Stimulated activated CD4-positive, alpha-beta T cell treated with anti-CD3 and anti-CD28 coated beads, TNF-alpha, amount 100 ng/mL, for 48 hours (primary cell): Measurements from ENCODE around the gene ZBTB17.
A peak's percentile ranks its signal among the peaks of the same experiment; 100 is the strongest.
"Not testable (repeated sequence)": the region's sequence is repeated elsewhere in the genome, so short reads cannot be mapped to it uniquely, and the experiment has no call there.

Experiments
- DNase-seq, 3 donors: peaks; one replicate each; pipeline ENCODE4 v3.0.0-alpha.2; 2020; ENCODE audit warnings: low read depth in 3 of 3

ZBTB17 gene

GRCh38 chr1:15975805-15976680 lies at the start of gene ZBTB17:
ZBTB17 (minus strand) TSS chr1:15976101; CDS start chr1:15948495, 27,606 bp downstream.
- DNase-seq: peak; percentile 92 to 95 (median 93)

- no peak for DNase-seq
These were observed 47.3 kb upstream of the ZBTB17 start for GRCh38 chr1:16023050-16023653.

- no peak for DNase-seq
These were observed 46.5 kb upstream of the ZBTB17 start for GRCh38 chr1:16022393-16022792.

GRCh38 chr1:16021681-16022080 lies 45.8 kb upstream of the ZBTB17 start, which contains the start of gene CLCNKA:
CLCNKA (plus strand) TSS chr1:16022036; CDS start chr1:16022620, 584 bp downstream.
- DNase-seq: no peak

- DNase-seq: not testable (repeated sequence)
These were observed 45.0 kb upstream of the ZBTB17 start for GRCh38 chr1:16020878-16021277.

- DNase-seq: no peak
These were observed 44.4 kb upstream of the ZBTB17 start for GRCh38 chr1:16020325-16020724.

- DNase-seq: no peak
These were observed 43.9 kb upstream of the ZBTB17 start for GRCh38 chr1:16019644-16020277.

GRCh38 chr1:16018749-16019643 lies 43.1 kb upstream of the ZBTB17 start:
- no peak for DNase-seq

GRCh38 chr1:16018308-16018707 lies 42.4 kb upstream of the ZBTB17 start:
- no peak for DNase-seq

- no peak for DNase-seq
These were observed 41.8 kb upstream of the ZBTB17 start, which contains the start of gene HSPB7 for GRCh38 chr1:16017461-16018303. HSPB7 (minus strand) TSS chr1:16018043; CDS start chr1:16017963, 80 bp downstream.

- DNase-seq: no peak
These were observed 41.2 kb upstream of the ZBTB17 start for GRCh38 chr1:16017076-16017460.

GRCh38 chr1:16015960-16016901 lies 40.3 kb upstream of the ZBTB17 start:
- DNase-seq: no peak

GRCh38 chr1:16015491-16015890 lies 39.6 kb upstream of the ZBTB17 start:
- DNase-seq: no peak

- DNase-seq: no peak
These were observed 38.9 kb upstream of the ZBTB17 start for GRCh38 chr1:16014509-16015482.

- no peak for DNase-seq
These were observed 38.0 kb upstream of the ZBTB17 start for GRCh38 chr1:16013908-16014258.

- DNase-seq: peak in 2 of 3 donors; percentile 30 to 41
These were observed 37.5 kb upstream of the ZBTB17 start for GRCh38 chr1:16013220-16013907.

- peak in 1 of 3 donors; percentile 34 for DNase-seq
These were observed 36.8 kb upstream of the ZBTB17 start for GRCh38 chr1:16012590-16013219.
